A549 (cell line): ENCODE results near the gene DCAF8. TPM values are rescaled to one million over a fixed set of nuclear protein-coding genes. Genes with fewer than 3 reads are reported as not detected.

Experiments
- ATAC-seq, 2 experiments: fragments of 200-7000 bp in 1 of 2; fragments of >200 bp in 1 of 2; cut with Nextera tagmentation in 1 of 2; cut with Tn5 transposase in 1 of 2; 3 replicates each; pipeline versions ENCODE4 v1.8.0 to v1.9.1; 2018 to 2020; ENCODE audit warnings: mild to moderate bottlenecking in 1 of 2, moderate library complexity in 1 of 2
- CTCF ChIA-PET: fragments of 300-600 bp; sonication (Branson Sonifier 250); formaldehyde crosslinking; extraction: SDS; loops from one replicate; lab custom pipeline; 2021; ENCODE audit warnings: antibody characterized with exemption, inconsistent platforms; lab: Yijun Ruan, JAX
- POLR2A ChIA-PET: fragments of 350-600 bp; formaldehyde crosslinking; extraction: SDS; loops from one replicate; lab custom pipeline; 2021; ENCODE audit warnings: antibody characterized with exemption, inconsistent platforms; lab: Yijun Ruan, JAX
- DNase-seq, 2 experiments: peaks; one replicate each; pipeline versions ENCODE4 v3.0.0 to v3.0.0-alpha.2; 2011 to 2016; ENCODE audit warnings: low read depth in 1 of 2, low spot score in 1 of 2
- FAIRE-seq: peaks from 2 replicates; lab custom pipeline; 2011; peaks lifted over from hg19 to GRCh38; lab: Jason Lieb, UNC
- H3K27ac ChIP-seq, 2 experiments: fragments of >200 bp; sonication (Bioruptor Twin); formaldehyde crosslinking; 3 replicates each; pipeline ENCODE4 v1.5.1; 2016 to 2017
- H3K4me1 ChIP-seq: fragments of >200 bp; sonication (Bioruptor Twin); formaldehyde crosslinking; 3 replicates; pipeline ENCODE4 v1.6.1; 2016
- H3K4me2 ChIP-seq: fragments of >200 bp; sonication (Bioruptor Twin); formaldehyde crosslinking; 3 replicates; pipeline ENCODE4 v1.6.1; 2016
- H3K4me3 ChIP-seq: fragments of >200 bp; sonication (Bioruptor Twin); formaldehyde crosslinking; 3 replicates; pipeline ENCODE4 v1.5.1; 2016
- H3K9me3 ChIP-seq: fragments of >200 bp; sonication (Bioruptor Twin); formaldehyde crosslinking; 3 replicates; pipeline ENCODE4 v1.6.1; 2016
- CHD2 ChIP-seq: fragments of 150-350 bp; IDR thresholded peaks from 2 replicates; pipeline ENCODE4 v1.6.1; 2014; ENCODE audit warnings: low read length; ENCODE audit not compliant: partially characterized antibody
- CHD4 ChIP-seq: fragments of 200-600 bp; sonication (generic); IDR thresholded peaks from 2 replicates; pipeline ENCODE4 v1.6.1; 2016; ENCODE audit warnings: antibody characterized with exemption, mild to moderate bottlenecking, borderline replicate concordance
- EHMT2 ChIP-seq: fragments of 200-600 bp; sonication (generic); IDR thresholded peaks from 2 replicates; pipeline ENCODE4 v1.6.1; 2016; ENCODE audit warnings: antibody characterized with exemption, low read depth, mild to moderate bottlenecking, moderate library complexity
- ESRRA ChIP-seq: fragments of 150-350 bp; IDR thresholded peaks from 2 replicates; pipeline ENCODE4 v1.6.1; 2014; ENCODE audit warnings: mild to moderate bottlenecking, low read length, borderline replicate concordance
- FOXS1 ChIP-seq: fragments of 250-450 bp; sonication (Bioruptor Pico); IDR thresholded peaks from 2 replicates; pipeline ENCODE4 v1.5.0; 2020; ENCODE audit warnings: mild to moderate bottlenecking, moderate library complexity
- HOXA7 ChIP-seq: fragments of 250-450 bp; sonication (Bioruptor Pico); IDR thresholded peaks from 2 replicates; pipeline ENCODE4 v1.5.0; 2020; ENCODE audit warnings: mild to moderate bottlenecking, moderate library complexity
- HOXB13 ChIP-seq: fragments of 250-450 bp; sonication (Bioruptor Pico); IDR thresholded peaks from 2 replicates; pipeline ENCODE4 v1.5.0; 2020; ENCODE audit warnings: low read depth, mild to moderate bottlenecking, moderate library complexity
- HOXB5 ChIP-seq: fragments of 250-450 bp; sonication (Bioruptor Pico); IDR thresholded peaks from 2 replicates; pipeline ENCODE4 v1.5.0; 2020; ENCODE audit warnings: mild to moderate bottlenecking, moderate library complexity
- POLR2A ChIP-seq: IDR thresholded peaks from 2 replicates; pipeline ENCODE4 v1.6.1; 2012; ENCODE audit warnings: mild to moderate bottlenecking, low read length
- POLR2AphosphoS2 ChIP-seq: conservative IDR thresholded peaks from 2 replicates; pipeline ENCODE4 v1.6.1; 2012; ENCODE audit warnings: low read length, improper control_type of control experiment, inconsistent platforms
- RAD21 ChIP-seq, 2 experiments: fragments of >200 bp in 1 of 2; sonication (Bioruptor Twin) in 1 of 2; formaldehyde crosslinking in 1 of 2; IDR thresholded peaks in 1 of 2; conservative IDR thresholded peaks in 1 of 2; 2 replicates in 1 of 2; 3 replicates in 1 of 2; pipeline ENCODE4 v1.6.1; 2012 to 2018; ENCODE audit warnings: inconsistent platforms in 1 of 2
- RNF2 ChIP-seq: fragments of 200-600 bp; sonication (generic); IDR thresholded peaks from 2 replicates; pipeline ENCODE4 v1.6.1; 2016; ENCODE audit warnings: low read depth, mild to moderate bottlenecking, antibody characterized with exemption, moderate library complexity, borderline replicate concordance
- ZC3H11A ChIP-seq: fragments of 450-650 bp; IDR thresholded peaks from 2 replicates; pipeline ENCODE4 v1.6.1; 2014; ENCODE audit warnings: antibody characterized with exemption, mild to moderate bottlenecking
- ZSCAN20 ChIP-seq: fragments of 250-450 bp; sonication (Bioruptor Pico); IDR thresholded peaks from 2 replicates; pipeline ENCODE4 v1.8.0; 2022; ENCODE audit warnings: mild to moderate bottlenecking, moderate library complexity
- WGBS: methylation state at CpG from one replicate; pipeline ENCODE4 v1.1.6; 2017; ENCODE audit errors: missing lambda C conversion rate; 5-methylcytosine and 5-hydroxymethylcytosine counted together
- polyA plus RNA-seq, 4 experiments: library from polyadenylated mRNA; depleted of rRNA in 3 of 4; stranded (reverse); fragments of >200 nt; fragmentation: RNase III in 1 of 4; extraction: RNeasy Plus Mini Kit Qiagen cat#74134 plus additional on column Dnase treatment in 1 of 4; gene quantifications; 2 replicates in 3 of 4; 3 replicates in 1 of 4; pipeline ENCODE4 v1.2.3, GENCODE V29; 2011 to 2017
- TF ChIP-seq, protein P1 (sequence below): IDR thresholded peaks from 2 replicates; pipeline ENCODE4 v1.6.1; 2012
- TF ChIP-seq, protein P2 (sequence below): fragments of >200 bp; sonication (Bioruptor Twin); formaldehyde crosslinking; IDR thresholded peaks from 2 replicates; pipeline ENCODE4 v1.6.1; 2016
- TF ChIP-seq, protein P3 (sequence below): fragments of 200-600 bp; sonication (generic); IDR thresholded peaks from 2 replicates; pipeline ENCODE4 v1.6.1; 2016; ENCODE audit warnings: antibody characterized with exemption, mild to moderate bottlenecking, moderate library complexity
- TF ChIP-seq, protein P4 (sequence below): fragments of 150-350 bp; IDR thresholded peaks from 2 replicates; pipeline ENCODE4 v1.6.1; 2014; ENCODE audit warnings: low read depth, mild to moderate bottlenecking, low read length

The DCAF8 gene
- polyA plus RNA-seq, 2 of the 4 experiments (the other 2 are of a cell fraction), result 69.8 to 113 TPM

DNA sequence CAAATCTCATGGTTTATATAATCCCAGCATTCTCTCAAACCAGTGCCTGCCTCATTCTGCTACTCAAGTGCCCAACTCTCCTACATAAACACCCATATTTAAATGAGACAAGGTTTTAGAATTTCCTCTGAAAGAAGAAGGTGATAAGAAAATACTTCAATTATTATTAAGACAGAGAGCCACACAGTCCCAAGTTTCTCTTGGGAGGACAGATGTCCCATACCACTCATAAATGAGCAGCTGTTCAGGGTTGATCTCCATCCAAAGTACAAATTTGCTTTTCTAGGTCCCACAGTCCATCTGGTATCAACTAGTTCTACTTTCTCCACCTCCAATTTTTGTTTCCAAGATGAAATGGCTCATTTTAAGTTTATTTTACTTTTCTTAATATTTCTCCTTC lies 11.3 kb downstream of the DCAF8 start:
- Histone ChIP-seq H3K27ac (no peak overlapping the region), H3K4me2 (no peak overlapping the region), H3K4me3 (no peak overlapping the region), H3K4me1 (peaks cover 10% of the 10 kb centered on the region), H3K9me3 (no peaks in the 10 kb centered on the region)
- CTCF ChIA-PET, result interaction anchor here (0.9 to 12.4 kb wide), 23 partner anchors 10 to 211 kb away, joined by 3 to 203 read pairs (median 8); partner anchors contain the start of genes ATP1A2, CASQ1 and DCAF8
- FAIRE-seq, result no peak
- no peak for DNase-seq
- no peak for ATAC-seq
- POLR2A ChIA-PET, result interaction anchor here (2.3 kb wide), 1 partner anchor 10 kb away, joined by 22 read pairs; the partner anchor contains the start of gene DCAF8
- no peak for TF ChIP-seq CHD4
- no peak for TF ChIP-seq FOXS1
- TF ChIP-seq ZSCAN20 (CRISPR knock-in tag), result no peak
- no peak for TF ChIP-seq RNF2
- no peak for TF ChIP-seq CHD2
- TF ChIP-seq ZC3H11A, result no peak
- no peak for TF ChIP-seq HOXB13 (CRISPR knock-in tag)
- TF ChIP-seq EHMT2, result no peak
- TF ChIP-seq, protein P1, sequence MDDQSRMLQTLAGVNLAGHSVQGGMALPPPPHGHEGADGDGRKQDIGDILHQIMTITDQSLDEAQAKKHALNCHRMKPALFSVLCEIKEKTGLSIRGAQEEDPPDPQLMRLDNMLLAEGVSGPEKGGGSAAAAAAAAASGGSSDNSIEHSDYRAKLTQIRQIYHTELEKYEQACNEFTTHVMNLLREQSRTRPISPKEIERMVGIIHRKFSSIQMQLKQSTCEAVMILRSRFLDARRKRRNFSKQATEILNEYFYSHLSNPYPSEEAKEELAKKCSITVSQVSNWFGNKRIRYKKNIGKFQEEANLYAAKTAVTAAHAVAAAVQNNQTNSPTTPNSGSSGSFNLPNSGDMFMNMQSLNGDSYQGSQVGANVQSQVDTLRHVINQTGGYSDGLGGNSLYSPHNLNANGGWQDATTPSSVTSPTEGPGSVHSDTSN, result no peak
- TF ChIP-seq POLR2A, result no peak
- TF ChIP-seq, protein P2, sequence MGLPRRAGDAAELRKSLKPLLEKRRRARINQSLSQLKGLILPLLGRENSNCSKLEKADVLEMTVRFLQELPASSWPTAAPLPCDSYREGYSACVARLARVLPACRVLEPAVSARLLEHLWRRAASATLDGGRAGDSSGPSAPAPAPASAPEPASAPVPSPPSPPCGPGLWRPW, result no peak
- no peak for TF ChIP-seq POLR2AphosphoS2
- TF ChIP-seq, protein P3, sequence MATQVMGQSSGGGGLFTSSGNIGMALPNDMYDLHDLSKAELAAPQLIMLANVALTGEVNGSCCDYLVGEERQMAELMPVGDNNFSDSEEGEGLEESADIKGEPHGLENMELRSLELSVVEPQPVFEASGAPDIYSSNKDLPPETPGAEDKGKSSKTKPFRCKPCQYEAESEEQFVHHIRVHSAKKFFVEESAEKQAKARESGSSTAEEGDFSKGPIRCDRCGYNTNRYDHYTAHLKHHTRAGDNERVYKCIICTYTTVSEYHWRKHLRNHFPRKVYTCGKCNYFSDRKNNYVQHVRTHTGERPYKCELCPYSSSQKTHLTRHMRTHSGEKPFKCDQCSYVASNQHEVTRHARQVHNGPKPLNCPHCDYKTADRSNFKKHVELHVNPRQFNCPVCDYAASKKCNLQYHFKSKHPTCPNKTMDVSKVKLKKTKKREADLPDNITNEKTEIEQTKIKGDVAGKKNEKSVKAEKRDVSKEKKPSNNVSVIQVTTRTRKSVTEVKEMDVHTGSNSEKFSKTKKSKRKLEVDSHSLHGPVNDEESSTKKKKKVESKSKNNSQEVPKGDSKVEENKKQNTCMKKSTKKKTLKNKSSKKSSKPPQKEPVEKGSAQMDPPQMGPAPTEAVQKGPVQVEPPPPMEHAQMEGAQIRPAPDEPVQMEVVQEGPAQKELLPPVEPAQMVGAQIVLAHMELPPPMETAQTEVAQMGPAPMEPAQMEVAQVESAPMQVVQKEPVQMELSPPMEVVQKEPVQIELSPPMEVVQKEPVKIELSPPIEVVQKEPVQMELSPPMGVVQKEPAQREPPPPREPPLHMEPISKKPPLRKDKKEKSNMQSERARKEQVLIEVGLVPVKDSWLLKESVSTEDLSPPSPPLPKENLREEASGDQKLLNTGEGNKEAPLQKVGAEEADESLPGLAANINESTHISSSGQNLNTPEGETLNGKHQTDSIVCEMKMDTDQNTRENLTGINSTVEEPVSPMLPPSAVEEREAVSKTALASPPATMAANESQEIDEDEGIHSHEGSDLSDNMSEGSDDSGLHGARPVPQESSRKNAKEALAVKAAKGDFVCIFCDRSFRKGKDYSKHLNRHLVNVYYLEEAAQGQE, result no peak
- no peak for TF ChIP-seq RAD21 (conservative IDR thresholded peaks at IDR 0.05 in 1 of 2, IDR thresholded peaks at IDR 0.05 in 1 of 2)
- TF ChIP-seq ESRRA, result no peak

DNA sequence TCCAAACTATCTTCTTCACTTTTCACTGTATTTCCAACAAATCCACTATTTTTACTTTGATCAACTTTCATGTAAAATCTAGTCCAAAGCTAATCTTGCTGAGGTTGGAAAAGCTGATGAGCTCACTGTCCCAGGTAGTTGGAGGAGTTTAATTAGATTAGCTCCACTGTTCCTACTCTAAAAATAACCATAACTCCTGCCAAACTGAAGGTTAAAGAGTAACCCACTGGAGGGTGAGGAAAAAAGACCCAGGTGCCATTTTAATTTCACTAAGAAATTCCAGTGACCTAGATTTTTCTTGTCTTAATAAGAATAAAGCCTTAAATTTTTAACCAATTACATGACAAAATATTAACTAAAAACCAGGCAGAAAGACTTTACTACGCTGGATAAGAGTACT lies 15.3 kb downstream of the DCAF8 start:
- CTCF ChIA-PET, result interaction anchor here (1.9 to 4.2 kb wide), 3 partner anchors 8 to 146 kb away, joined by 5 to 26 read pairs (median 10); no protein-coding TSS in a partner anchor

More for the DNA sequence above, 15.3 kb downstream of the DCAF8 start:
- TF ChIP-seq HOXA7, result no peak
- TF ChIP-seq, protein P4, sequence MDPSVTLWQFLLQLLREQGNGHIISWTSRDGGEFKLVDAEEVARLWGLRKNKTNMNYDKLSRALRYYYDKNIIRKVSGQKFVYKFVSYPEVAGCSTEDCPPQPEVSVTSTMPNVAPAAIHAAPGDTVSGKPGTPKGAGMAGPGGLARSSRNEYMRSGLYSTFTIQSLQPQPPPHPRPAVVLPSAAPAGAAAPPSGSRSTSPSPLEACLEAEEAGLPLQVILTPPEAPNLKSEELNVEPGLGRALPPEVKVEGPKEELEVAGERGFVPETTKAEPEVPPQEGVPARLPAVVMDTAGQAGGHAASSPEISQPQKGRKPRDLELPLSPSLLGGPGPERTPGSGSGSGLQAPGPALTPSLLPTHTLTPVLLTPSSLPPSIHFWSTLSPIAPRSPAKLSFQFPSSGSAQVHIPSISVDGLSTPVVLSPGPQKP, result no peak
- TF ChIP-seq HOXB5 (CRISPR knock-in tag), result no peak
- no peak for TF ChIP-seq HOXB13 (CRISPR knock-in tag)
- ATAC-seq (no peak), DNase-seq (no peak), FAIRE-seq (no peak)
- POLR2A ChIA-PET, result no interaction called here
- Histone ChIP-seq H3K27ac (no peak overlapping the region), H3K9me3 (no peaks in the 10 kb centered on the region), H3K4me3 (no peak overlapping the region), H3K4me2 (no peak overlapping the region), H3K4me1 (peaks cover 16% of the 10 kb centered on the region)
- 95% methylated on average over 1 of the region's 1 CpG for WGBS
